Left lung (tissue), 10 donors: ENCODE data around the gene KPTN. TPM values are rescaled to one million over a fixed set of nuclear protein-coding genes. Genes with fewer than 3 reads are reported as not detected.
A peak's percentile ranks its signal among the peaks of the same experiment; 100 is the strongest.

ENCODE experiments used
- ATAC-seq: fragments of 200-7000 bp; cut with Tn5 transposase; one replicate; pipeline ENCODE4 v1.9.1; 2020; ENCODE audit warnings: moderate library complexity
- DNase-seq, 4 donors: peaks; one replicate each; pipeline ENCODE4 v3.0.0-alpha.2; 2013 to 2020
- H3K27ac ChIP-seq, 2 donors: fragments of 200-600 bp; sonication (generic) in 1 of 2; one replicate each; pipeline versions ENCODE4 v1.5.0 to v1.8.0; 2020 to 2021
- H3K27me3 ChIP-seq, 2 donors: fragments of 200-600 bp; sonication (generic) in 1 of 2; one replicate each; pipeline versions ENCODE4 v1.5.0 to v1.8.0; 2020 to 2021
- H3K36me3 ChIP-seq, 2 donors: fragments of 200-600 bp; sonication (generic) in 1 of 2; one replicate each; pipeline versions ENCODE4 v1.5.0 to v1.8.0; 2020 to 2021
- H3K4me1 ChIP-seq, 2 donors: fragments of 200-600 bp; one replicate each; pipeline ENCODE4 v1.8.0; 2021
- H3K4me3 ChIP-seq, 2 donors: fragments of 200-600 bp; sonication (generic) in 1 of 2; one replicate each; pipeline versions ENCODE4 v1.5.0 to v1.8.0; 2020 to 2021; ENCODE audit warnings: mild to moderate bottlenecking in 1 of 2
- H3K9me3 ChIP-seq, 2 donors: fragments of 200-600 bp; sonication (generic) in 1 of 2; one replicate each; pipeline versions ENCODE4 v1.5.0 to v1.8.0; 2020 to 2021
- CTCF ChIP-seq, 2 donors: fragments of 200-600 bp; sonication (generic) in 1 of 2; IDR thresholded peaks; one replicate each; pipeline versions ENCODE4 v1.5.0 to v1.8.0; 2021; ENCODE audit warnings: antibody characterized with exemption in 2 of 2
- intact Hi-C, 2 donors: fragments of 100-400 bp; cut with DNase I; formaldehyde crosslinking; loops; one replicate each; pipeline versions ENCODE4 v1.11.2 to v1.14.2; 2022
- polyA plus RNA-seq, 6 donors: library from polyadenylated mRNA; unstranded; fragments of 120-200 nt; gene quantifications; one replicate each; pipeline ENCODE4 v1.2.1, GENCODE V29; 2013; ENCODE audit not compliant: insufficient read length in 6 of 6
- total RNA-seq, 2 donors: library from RNA; stranded (reverse); fragmentation: NEBNext Ultra II Directional; extraction: Animal tissue kit (Norgen Biotek cat#: 25700); gene quantifications; one replicate each; pipeline ENCODE4 v1.2.1, GENCODE V29; 2021
- donor health status: DM: no; HTN: yes; CAD: no.
- donor health status: DM: no; HTN: no; CAD: no.

Gene KPTN
- total and polyA plus RNA-seq, 8 donors = 12.0 to 17.8 (median 14.2) TPM

- no peak for DNase-seq
- Histone ChIP-seq H3K4me1 (peaks cover 14 to 30% of the 10 kb centered on the region in 2 donors), H3K27ac (no peak overlapping the region), H3K4me3 (no peak overlapping the region), H3K36me3 (no peaks in the 10 kb centered on the region), H3K27me3 (peaks cover 20 to 100% of the 10 kb centered on the region in 2 donors), H3K9me3 (no peaks in the 10 kb centered on the region)
- no peak for TF ChIP-seq CTCF (IDR thresholded peaks at IDR 0.05)
- intact Hi-C loops = loop anchor here in 1 of 2 donors (10.0 kb wide), 1 partner anchor 273 kb away; no protein-coding TSS in a partner anchor
- ATAC-seq = no peak
Measured at GRCh38 chr19:47432091-47432490, 51.9 kb downstream of the KPTN start.

GRCh38 chr19:47430041-47430802 lies 53.8 kb downstream of the KPTN start:
- ATAC-seq = peak; percentile 51
- Histone ChIP-seq H3K4me1 (peaks cover 14 to 27% of the 10 kb centered on the region in 2 donors), H3K27ac (no peak overlapping the region), H3K27me3 (peaks cover 20 to 100% of the 10 kb centered on the region in 2 donors), H3K4me3 (no peak overlapping the region), H3K9me3 (no peaks in the 10 kb centered on the region), H3K36me3 (no peaks in the 10 kb centered on the region)
- TF ChIP-seq CTCF (IDR thresholded peaks at IDR 0.05) = peak; percentile 33 to 43
- peak in 2 of 4 donors; percentile 48 to 51 for DNase-seq
- intact Hi-C loops = loop anchor here in 1 of 2 donors (10.0 kb wide), 1 partner anchor 275 kb away; no protein-coding TSS in a partner anchor

GRCh38 chr19:47429140-47429793 lies 54.8 kb downstream of the KPTN start:
- no peaks in the 10 kb centered on the region for H3K36me3 ChIP-seq
- DNase-seq (no peak), ATAC-seq (no peak)
- H3K27ac ChIP-seq = no peak overlapping the region
- no peak overlapping the region for H3K4me3 ChIP-seq
- TF ChIP-seq CTCF (IDR thresholded peaks at IDR 0.05) = no peak
- intact Hi-C loops = no loop called here
- H3K9me3 ChIP-seq = no peaks in the 10 kb centered on the region
- peaks cover 20 to 100% of the 10 kb centered on the region in 2 donors for H3K27me3 ChIP-seq
- H3K4me1 ChIP-seq = peaks cover 14 to 27% of the 10 kb centered on the region in 2 donors

- peak; percentile 87 for ATAC-seq
- DNase-seq = peak in 2 of 4 donors; percentile 79 to 88
- peaks cover 27 to 100% of the 10 kb centered on the region in 2 donors for H3K27me3 ChIP-seq
- peaks cover 14 to 27% of the 10 kb centered on the region in 2 donors for H3K4me1 ChIP-seq
- no peak overlapping the region for H3K27ac ChIP-seq
- intact Hi-C loops = no loop called here
- H3K9me3 ChIP-seq = no peaks in the 10 kb centered on the region
- no peak for TF ChIP-seq CTCF (IDR thresholded peaks at IDR 0.05)
- H3K36me3 ChIP-seq = no peaks in the 10 kb centered on the region
- no peak overlapping the region for H3K4me3 ChIP-seq
Measured at GRCh38 chr19:47428177-47428894, 55.7 kb downstream of the KPTN start.
